ENCODE measurements around the gene KARS1.

DNA sequence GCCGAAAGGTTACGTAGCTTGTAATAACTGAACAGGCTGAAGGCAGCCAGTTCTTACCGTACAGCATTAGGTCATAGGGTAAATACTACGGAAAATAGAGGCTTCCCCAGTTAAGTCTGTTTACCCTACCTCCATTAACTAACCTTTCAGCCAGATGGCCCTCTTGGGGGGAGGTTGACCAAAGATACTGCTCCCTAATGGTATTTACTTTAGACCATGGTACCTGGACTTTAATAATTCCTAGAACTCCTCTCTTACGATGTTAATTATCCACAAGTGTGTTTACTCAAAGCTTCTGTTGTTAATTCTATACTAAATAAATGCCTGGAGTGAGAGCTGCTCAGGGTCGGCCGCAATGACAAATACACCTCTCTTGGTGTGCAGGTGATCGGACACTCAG lies 14.6 kb downstream of the KARS1 start:
- TF ChIP-seq, protein P1, sequence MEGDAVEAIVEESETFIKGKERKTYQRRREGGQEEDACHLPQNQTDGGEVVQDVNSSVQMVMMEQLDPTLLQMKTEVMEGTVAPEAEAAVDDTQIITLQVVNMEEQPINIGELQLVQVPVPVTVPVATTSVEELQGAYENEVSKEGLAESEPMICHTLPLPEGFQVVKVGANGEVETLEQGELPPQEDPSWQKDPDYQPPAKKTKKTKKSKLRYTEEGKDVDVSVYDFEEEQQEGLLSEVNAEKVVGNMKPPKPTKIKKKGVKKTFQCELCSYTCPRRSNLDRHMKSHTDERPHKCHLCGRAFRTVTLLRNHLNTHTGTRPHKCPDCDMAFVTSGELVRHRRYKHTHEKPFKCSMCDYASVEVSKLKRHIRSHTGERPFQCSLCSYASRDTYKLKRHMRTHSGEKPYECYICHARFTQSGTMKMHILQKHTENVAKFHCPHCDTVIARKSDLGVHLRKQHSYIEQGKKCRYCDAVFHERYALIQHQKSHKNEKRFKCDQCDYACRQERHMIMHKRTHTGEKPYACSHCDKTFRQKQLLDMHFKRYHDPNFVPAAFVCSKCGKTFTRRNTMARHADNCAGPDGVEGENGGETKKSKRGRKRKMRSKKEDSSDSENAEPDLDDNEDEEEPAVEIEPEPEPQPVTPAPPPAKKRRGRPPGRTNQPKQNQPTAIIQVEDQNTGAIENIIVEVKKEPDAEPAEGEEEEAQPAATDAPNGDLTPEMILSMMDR (IDR thresholded peaks at IDR 0.05; ENCODE audit: low read length), result no peak
- no peak for TF ChIP-seq EZH2 (IDR thresholded peaks at IDR 0.05; ENCODE audit: borderline replicate concordance, low read length)
